Lower leg skin (tissue), 4 donors: Measurements from ENCODE around the gene RAD51B. TPM values are rescaled to one million over a fixed set of nuclear protein-coding genes. Genes with fewer than 3 reads are reported as not detected.

Experiments used
- DNase-seq, 2 donors: peaks; one replicate each; pipeline ENCODE4 v3.0.0-alpha.2; 2019; ENCODE audit warnings: low spot score in 2 of 2
- H3K4me3 ChIP-seq: fragments of 200-600 bp; sonication (generic); 2 replicates; pipeline ENCODE4 v1.5.1; 2017; ENCODE audit warnings: mild to moderate bottlenecking, low read depth; ENCODE audit not compliant: poor library complexity, severe bottlenecking
- POLR2A ChIP-seq, 2 donors: fragments of 450-650 bp; IDR thresholded peaks; one replicate each; pipeline ENCODE4 v1.6.1; 2016 to 2017; ENCODE audit warnings: antibody characterized with exemption in 2 of 2, mild to moderate bottlenecking in 1 of 2, moderate library complexity in 1 of 2
- whole genome bisulfite sequencing, 2 donors: methylation state at CpG; one replicate each; pipeline ENCODE4 v1.1.5; 2018; 5-methylcytosine and 5-hydroxymethylcytosine counted together
- intact Hi-C: fragments of 100-400 bp; cut with DNase I; formaldehyde crosslinking; loops from one replicate; pipeline ENCODE4 v1.15.0; 2023; ENCODE audit warnings: low total_unique reads
- total RNA-seq, 4 donors: library from RNA; depleted of rRNA; stranded (reverse); fragments of >200 nt; gene quantifications; one replicate each; pipeline ENCODE4 v1.1.0, GENCODE V29; 2016
- TF ChIP-seq, protein P1 (sequence below), 3 donors: fragments of 450-650 bp; IDR thresholded peaks; one replicate each; pipeline ENCODE4 v1.5.1; 2016; ENCODE audit warnings: antibody characterized with exemption in 3 of 3, mild to moderate bottlenecking in 3 of 3, moderate library complexity in 2 of 3

The RAD51B gene
- total RNA-seq, 4 donors from 2014 or later, result 6.1 to 27.2 (median 13.6) TPM

GRCh38 chr14:68473794-68474193 lies 654.2 kb downstream of the RAD51B start:
- intact Hi-C loops, result no loop called here
- WGBS, 2 donors, result 68 to 70% methylated on average over 2 of the region's 2 CpGs
- TF ChIP-seq POLR2A (IDR thresholded peaks at IDR 0.05), result no peak
- TF ChIP-seq, protein P1, sequence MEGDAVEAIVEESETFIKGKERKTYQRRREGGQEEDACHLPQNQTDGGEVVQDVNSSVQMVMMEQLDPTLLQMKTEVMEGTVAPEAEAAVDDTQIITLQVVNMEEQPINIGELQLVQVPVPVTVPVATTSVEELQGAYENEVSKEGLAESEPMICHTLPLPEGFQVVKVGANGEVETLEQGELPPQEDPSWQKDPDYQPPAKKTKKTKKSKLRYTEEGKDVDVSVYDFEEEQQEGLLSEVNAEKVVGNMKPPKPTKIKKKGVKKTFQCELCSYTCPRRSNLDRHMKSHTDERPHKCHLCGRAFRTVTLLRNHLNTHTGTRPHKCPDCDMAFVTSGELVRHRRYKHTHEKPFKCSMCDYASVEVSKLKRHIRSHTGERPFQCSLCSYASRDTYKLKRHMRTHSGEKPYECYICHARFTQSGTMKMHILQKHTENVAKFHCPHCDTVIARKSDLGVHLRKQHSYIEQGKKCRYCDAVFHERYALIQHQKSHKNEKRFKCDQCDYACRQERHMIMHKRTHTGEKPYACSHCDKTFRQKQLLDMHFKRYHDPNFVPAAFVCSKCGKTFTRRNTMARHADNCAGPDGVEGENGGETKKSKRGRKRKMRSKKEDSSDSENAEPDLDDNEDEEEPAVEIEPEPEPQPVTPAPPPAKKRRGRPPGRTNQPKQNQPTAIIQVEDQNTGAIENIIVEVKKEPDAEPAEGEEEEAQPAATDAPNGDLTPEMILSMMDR (IDR thresholded peaks at IDR 0.05), result no peak
- no peak overlapping the region for H3K4me3 ChIP-seq
- no peak for DNase-seq

DNA sequence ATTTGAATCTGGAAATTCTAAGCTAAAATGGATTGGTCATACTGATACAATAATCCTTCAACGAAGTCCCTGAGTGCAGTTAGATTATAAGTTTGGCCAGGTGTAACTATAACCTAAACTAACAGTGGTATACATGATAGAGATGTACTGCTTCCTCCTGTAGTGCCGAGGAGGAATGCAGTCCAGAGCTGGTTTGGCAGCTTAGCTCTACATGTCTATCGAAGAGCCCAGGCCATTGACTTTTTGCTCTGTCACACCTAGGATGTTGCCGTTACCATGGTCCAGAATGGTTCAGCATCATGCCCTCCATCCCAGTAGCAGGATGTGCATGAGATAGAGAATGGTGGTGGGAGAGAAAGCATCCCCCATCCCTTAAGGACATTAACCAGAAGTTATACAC lies 655.2 kb downstream of the RAD51B start:
- H3K4me3 ChIP-seq, result no peak overlapping the region
- DNase-seq, result no peak
- 75 to 76% methylated on average over 4 of the region's 4 CpGs for WGBS, 2 donors
- intact Hi-C loops, result no loop called here
- TF ChIP-seq, protein P1 (IDR thresholded peaks at IDR 0.05), result no peak
- TF ChIP-seq POLR2A (IDR thresholded peaks at IDR 0.05), result no peak

- TF ChIP-seq, protein P1 (IDR thresholded peaks at IDR 0.05), result no peak
- TF ChIP-seq POLR2A (IDR thresholded peaks at IDR 0.05), result no peak
- DNase-seq, result no peak
- no peak overlapping the region for H3K4me3 ChIP-seq
- intact Hi-C loops, result no loop called here
Measured at GRCh38 chr14:68475802-68476201, 656.2 kb downstream of the RAD51B start.

- peak; percentile 86 to 89 for DNase-seq
- TF ChIP-seq POLR2A (IDR thresholded peaks at IDR 0.05), result no peak
- TF ChIP-seq, protein P1 (IDR thresholded peaks at IDR 0.05), result no peak
- H3K4me3 ChIP-seq, result no peak overlapping the region
- intact Hi-C loops, result no loop called here
- 51 to 59% methylated on average over 10 of the region's 10 CpGs for WGBS, 2 donors
Measured at GRCh38 chr14:68476212-68477109, 656.9 kb downstream of the RAD51B start.

DNA sequence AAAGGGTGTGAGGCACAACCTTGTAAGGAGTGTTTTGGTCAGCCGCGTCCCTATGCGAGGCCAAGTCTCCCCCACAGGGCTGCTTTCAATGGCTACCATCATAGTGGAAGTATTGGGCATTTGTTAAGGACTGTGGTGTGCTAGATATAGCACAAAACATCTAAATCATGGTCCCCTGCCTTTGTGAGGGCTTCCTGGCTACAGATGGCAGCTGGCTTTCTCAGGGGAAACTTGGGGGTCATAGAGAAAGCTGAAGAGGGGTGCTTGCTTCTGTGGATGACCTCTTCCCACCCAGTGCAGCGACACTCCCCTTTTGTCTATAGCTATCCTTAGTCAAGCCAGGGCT lies 657.5 kb downstream of the RAD51B start:
- intact Hi-C loops, result no loop called here
- WGBS, 2 donors, result 90 to 100% methylated on average over 4 of the region's 4 CpGs
- no peak overlapping the region for H3K4me3 ChIP-seq
- no peak for DNase-seq
- TF ChIP-seq, protein P1 (IDR thresholded peaks at IDR 0.05), result no peak
- no peak for TF ChIP-seq POLR2A (IDR thresholded peaks at IDR 0.05)
